Esophagus squamous epithelium (tissue), 4 donors: Measurements from ENCODE around the gene KBTBD3.

ENCODE experiments used
- CTCF ChIP-seq, 6 experiments: fragments of 450-650 bp in 4 of 6; fragments of 200-600 bp in 2 of 6; sonication (generic) in 2 of 6; IDR thresholded peaks; one replicate each; pipeline ENCODE4 v1.5.1; 2016 to 2019; ENCODE audit warnings: antibody characterized with exemption in 6 of 6, mild to moderate bottlenecking in 4 of 6, moderate library complexity in 4 of 6
- POLR2A ChIP-seq, 4 donors: fragments of 450-650 bp; IDR thresholded peaks; one replicate each; pipeline ENCODE4 v1.6.1; 2017; ENCODE audit warnings: antibody characterized with exemption in 4 of 4, mild to moderate bottlenecking in 4 of 4, moderate library complexity in 3 of 4

DNA sequence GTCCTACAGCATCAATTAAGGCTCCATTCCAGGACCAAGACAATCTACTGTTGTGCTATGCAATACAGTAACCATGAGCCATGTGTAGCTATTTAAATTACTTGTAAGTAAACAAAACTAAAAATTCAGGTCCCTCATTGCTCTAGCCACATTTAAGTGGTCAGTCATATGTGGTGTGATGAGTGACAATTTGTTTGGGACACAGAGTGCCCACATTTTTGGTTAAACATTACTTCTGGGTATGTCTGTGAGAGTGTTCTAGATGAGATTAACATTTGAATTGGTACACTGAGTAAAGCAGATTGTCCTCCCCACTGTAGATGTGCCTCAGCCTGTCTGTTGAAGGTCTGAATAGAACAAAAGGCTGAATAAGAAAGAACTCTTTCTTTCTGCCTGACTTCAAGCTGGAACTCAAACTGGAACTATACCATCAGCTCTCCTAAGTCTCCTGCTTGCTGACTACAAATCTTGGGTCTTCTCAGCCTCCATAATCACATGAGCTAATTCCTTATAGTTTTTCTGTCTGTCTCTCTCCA is 15.8 kb downstream of the KBTBD3 start:
- TF ChIP-seq CTCF (IDR thresholded peaks at IDR 0.05) (no peak), POLR2A (IDR thresholded peaks at IDR 0.05) (no peak)
